ENCODE data around the gene COL11A2. TPM values are rescaled to one million over a fixed set of nuclear protein-coding genes. Genes with fewer than 3 reads are reported as not detected.
A peak's percentile ranks its signal among the peaks of the same experiment; 100 is the strongest.

Gene COL11A2
- total and polyA plus RNA-seq, 2 donors (not counting 3 experiments of a cell fraction or from before 2014, with no cell fraction given): 0.65 to 1.3 TPM

DNA sequence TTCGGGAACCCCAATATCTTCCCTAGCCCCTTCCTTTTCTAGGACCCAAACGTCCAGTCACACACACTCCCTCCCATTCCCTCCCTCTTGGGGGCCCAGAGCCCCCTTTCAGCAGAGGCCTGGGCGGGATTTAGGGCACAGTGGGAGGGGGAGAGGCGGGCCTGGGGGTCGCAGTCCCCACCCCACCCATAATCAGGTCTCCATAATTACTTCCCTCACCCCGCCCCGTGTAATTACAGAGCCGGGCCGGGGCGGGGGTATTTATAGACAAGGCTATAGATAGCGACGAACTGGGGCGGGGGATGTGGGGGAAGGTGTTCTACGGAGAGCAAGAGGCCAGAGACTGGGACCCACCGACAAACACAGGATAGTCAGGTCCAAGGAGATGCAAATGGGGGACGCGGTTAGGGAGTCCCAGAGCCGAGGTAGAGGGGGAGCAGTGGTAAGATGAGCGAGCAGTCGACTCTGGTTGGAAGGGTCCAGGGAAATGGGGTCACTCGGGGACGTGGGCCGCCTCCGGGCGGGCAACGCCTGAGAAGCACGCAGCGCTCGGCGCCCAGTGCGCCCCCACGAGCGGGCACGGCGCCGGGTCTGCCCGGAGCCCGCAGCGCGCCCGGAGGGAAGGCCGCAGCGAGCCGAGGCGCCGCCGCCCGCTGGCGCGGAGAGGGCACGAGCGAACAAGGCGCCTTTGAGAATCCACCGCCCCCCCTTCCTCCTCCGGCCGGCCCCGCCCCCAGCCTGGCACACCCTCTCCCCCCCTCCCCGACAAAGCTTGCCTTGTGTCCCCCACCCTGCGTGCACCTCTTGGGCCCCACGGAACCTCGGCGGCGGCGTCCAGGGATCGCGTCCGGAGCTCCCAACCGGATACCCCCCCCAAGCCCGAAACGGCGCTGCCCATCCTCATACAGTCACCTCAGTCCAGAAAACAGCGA lies 670 bp upstream of the COL11A2 start:
- Histone ChIP-seq H3K9me1 (replicated peaks; ENCODE audit: control insufficient read depth, extremely low read depth, insufficient read depth, low read length) (no peaks in the 10 kb centered on the region), H3K4me2 (ENCODE audit: insufficient read depth, low read length) (peak overlapping the region; percentile 51), H3K4me1 (ENCODE audit: control insufficient read depth, extremely low read depth, insufficient read depth, low read length) (peaks cover 6% of the 10 kb centered on the region), H3K9ac (replicated peaks; ENCODE audit: extremely low read depth, insufficient read depth, low read length) (no peak overlapping the region), H3K4me3 (replicated peaks in 1 of 3; ENCODE audit: insufficient read depth in 1 of 3, low read depth in 1 of 3, low read length in 3 of 3) (peak overlapping the region in 2 of 3 experiments; percentile 16 to 19), H4K20me1 (replicated peaks; ENCODE audit: control insufficient read depth, extremely low read depth, insufficient read depth, low read length) (no peaks in the 10 kb centered on the region), H2AFZ (ENCODE audit: low read depth, low read length) (no peak overlapping the region), H3K27me3 (ENCODE audit: control insufficient read depth in 2 of 2, insufficient read depth in 2 of 2, low read length in 2 of 2) (peaks cover 21% of the 10 kb centered on the region in 2 experiments), H3K36me3 (ENCODE audit: control insufficient read depth in 2 of 2, extremely low read depth in 1 of 2, insufficient read depth in 2 of 2, low read length in 2 of 2) (peaks cover 0 to 29% of the 10 kb centered on the region in 2 experiments), H3K79me2 (ENCODE audit: control insufficient read depth, insufficient read depth, low read length) (no peaks in the 10 kb centered on the region), H3K9me3 (replicated peaks; ENCODE audit: control insufficient read depth, insufficient read depth, low read length) (no peaks in the 10 kb centered on the region), H3K27ac (ENCODE audit: insufficient read depth, low read depth, low read length) (no peak overlapping the region)
- BruUV-seq (replicated peaks): no TSS peak
- ChIA-PET POLR2A (no interaction called here), CTCF (interaction anchor here (1.2 kb wide), 1 partner anchor 55 kb away, joined by 4 read pairs; no protein-coding TSS in a partner anchor)
- dilution Hi-C loops (cut with MboI; ENCODE audit: extremely low pct_ligation_motif_present, low sequenced_read_pairs) (no loop called here), intact Hi-C loops (cut with micrococcal nuclease) (no loop called here)
- no peak for FAIRE-seq
- TF ChIP-seq POLR2AphosphoS5 (IDR thresholded peaks at IDR 0.05; ENCODE audit: insufficient read depth, low read depth, low read length): peak; percentile 45
- peak; percentile 72 for TF ChIP-seq EZH2 (IDR thresholded peaks at IDR 0.05; ENCODE audit: borderline replicate concordance, low read depth, low read length, severe bottlenecking)
- no peak for TF ChIP-seq MAX (IDR thresholded peaks at IDR 0.05; ENCODE audit: insufficient read depth, insufficient read length)
- no peak for DNase-seq (ENCODE audit: low read depth, low spot score)

GRCh38 chr6:33191383-33192104 lies 723 bp downstream of the COL11A2 start:
- H3K9me3 ChIP-seq (replicated peaks; ENCODE audit: control insufficient read depth, insufficient read depth, low read length): no peaks in the 10 kb centered on the region
- dilution Hi-C loops (cut with MboI; ENCODE audit: extremely low pct_ligation_motif_present, low sequenced_read_pairs) (no loop called here), intact Hi-C loops (cut with micrococcal nuclease) (no loop called here)
- TF ChIP-seq POLR2AphosphoS5 (IDR thresholded peaks at IDR 0.05; ENCODE audit: insufficient read depth, low read depth, low read length) (no peak), EZH2 (IDR thresholded peaks at IDR 0.05; ENCODE audit: borderline replicate concordance, low read depth, low read length, severe bottlenecking) (no peak), POLR2A (IDR thresholded peaks at IDR 0.05; ENCODE audit: low read depth, low read length) (no peak), FOS (IDR thresholded peaks at IDR 0.05; ENCODE audit: borderline replicate concordance, insufficient read depth, low read length) (no peak), MAX (IDR thresholded peaks at IDR 0.05; ENCODE audit: insufficient read depth, insufficient read length) (no peak)
- TF ChIP-seq, protein P1, sequence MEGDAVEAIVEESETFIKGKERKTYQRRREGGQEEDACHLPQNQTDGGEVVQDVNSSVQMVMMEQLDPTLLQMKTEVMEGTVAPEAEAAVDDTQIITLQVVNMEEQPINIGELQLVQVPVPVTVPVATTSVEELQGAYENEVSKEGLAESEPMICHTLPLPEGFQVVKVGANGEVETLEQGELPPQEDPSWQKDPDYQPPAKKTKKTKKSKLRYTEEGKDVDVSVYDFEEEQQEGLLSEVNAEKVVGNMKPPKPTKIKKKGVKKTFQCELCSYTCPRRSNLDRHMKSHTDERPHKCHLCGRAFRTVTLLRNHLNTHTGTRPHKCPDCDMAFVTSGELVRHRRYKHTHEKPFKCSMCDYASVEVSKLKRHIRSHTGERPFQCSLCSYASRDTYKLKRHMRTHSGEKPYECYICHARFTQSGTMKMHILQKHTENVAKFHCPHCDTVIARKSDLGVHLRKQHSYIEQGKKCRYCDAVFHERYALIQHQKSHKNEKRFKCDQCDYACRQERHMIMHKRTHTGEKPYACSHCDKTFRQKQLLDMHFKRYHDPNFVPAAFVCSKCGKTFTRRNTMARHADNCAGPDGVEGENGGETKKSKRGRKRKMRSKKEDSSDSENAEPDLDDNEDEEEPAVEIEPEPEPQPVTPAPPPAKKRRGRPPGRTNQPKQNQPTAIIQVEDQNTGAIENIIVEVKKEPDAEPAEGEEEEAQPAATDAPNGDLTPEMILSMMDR (IDR thresholded peaks at IDR 0.05; ENCODE audit: extremely low read depth in 1 of 2, insufficient read depth in 1 of 2, low read depth in 1 of 2, low read length in 2 of 2): no peak
- H3K9ac ChIP-seq (replicated peaks; ENCODE audit: extremely low read depth, insufficient read depth, low read length): no peak overlapping the region
- no peaks in the 10 kb centered on the region for H4K20me1 ChIP-seq (replicated peaks; ENCODE audit: control insufficient read depth, extremely low read depth, insufficient read depth, low read length)
- H3K4me2 ChIP-seq (ENCODE audit: insufficient read depth, low read length): no peak overlapping the region
- no peak overlapping the region for H3K27ac ChIP-seq (ENCODE audit: insufficient read depth, low read depth, low read length)
- POLR2A ChIA-PET: no interaction called here
- no peaks in the 10 kb centered on the region for H3K79me2 ChIP-seq (ENCODE audit: control insufficient read depth, insufficient read depth, low read length)
- H3K36me3 ChIP-seq (ENCODE audit: control insufficient read depth in 2 of 2, extremely low read depth in 1 of 2, insufficient read depth in 2 of 2, low read length in 2 of 2): peaks cover 0 to 26% of the 10 kb centered on the region in 2 experiments
- H3K9me1 ChIP-seq (replicated peaks; ENCODE audit: control insufficient read depth, extremely low read depth, insufficient read depth, low read length): no peaks in the 10 kb centered on the region
- no peak overlapping the region for H2AFZ ChIP-seq (ENCODE audit: low read depth, low read length)
- DNase-seq (ENCODE audit: low read depth, low spot score) (no peak), FAIRE-seq (no peak)
- BruUV-seq (replicated peaks): no TSS peak
- H3K4me1 ChIP-seq (ENCODE audit: control insufficient read depth, extremely low read depth, insufficient read depth, low read length): peaks cover 6% of the 10 kb centered on the region
- CTCF ChIA-PET: no interaction called here
- no peak overlapping the region for H3K4me3 ChIP-seq (replicated peaks in 1 of 3; ENCODE audit: insufficient read depth in 1 of 3, low read depth in 1 of 3, low read length in 3 of 3)
- peaks cover 21 to 26% of the 10 kb centered on the region in 2 experiments for H3K27me3 ChIP-seq (ENCODE audit: control insufficient read depth in 2 of 2, insufficient read depth in 2 of 2, low read length in 2 of 2)

Data from endothelial cell of umbilical vein (primary cell).